Suprapubic skin (tissue), 4 donors: Measurements from ENCODE around the gene UGDH. TPM values are rescaled to one million over a fixed set of nuclear protein-coding genes. Genes with fewer than 3 reads are reported as not detected.
"Not testable (repeated sequence)": the region's sequence is repeated elsewhere in the genome, so short reads cannot be mapped to it uniquely, and the experiment has no call there.

ENCODE experiments used
- DNase-seq, 2 donors: peaks; one replicate each; pipeline ENCODE4 v3.0.0-alpha.2; 2019; ENCODE audit warnings: low spot score in 2 of 2
- H3K27ac ChIP-seq: fragments of 200-600 bp; sonication (generic); one replicate; pipeline ENCODE4 v1.5.1; 2019
- H3K27me3 ChIP-seq: fragments of 200-600 bp; sonication (generic); one replicate; pipeline ENCODE4 v1.5.1; 2019
- H3K36me3 ChIP-seq: fragments of 200-600 bp; sonication (generic); one replicate; pipeline ENCODE4 v1.5.1; 2019
- H3K4me1 ChIP-seq: fragments of 200-600 bp; sonication (generic); one replicate; pipeline ENCODE4 v1.5.1; 2019
- H3K4me3 ChIP-seq: fragments of 200-600 bp; sonication (generic); one replicate; pipeline ENCODE4 v1.5.1; 2019; ENCODE audit warnings: mild to moderate bottlenecking
- H3K9me3 ChIP-seq: fragments of 200-600 bp; sonication (generic); one replicate; pipeline ENCODE4 v1.5.1; 2019
- EP300 ChIP-seq: sonication (generic); formaldehyde crosslinking; IDR thresholded peaks from one replicate; pipeline ENCODE4 v1.6.1; 2017; ENCODE audit warnings: antibody characterized with exemption
- POLR2A ChIP-seq, 2 donors: fragments of 450-650 bp; IDR thresholded peaks; one replicate each; pipeline ENCODE4 v1.6.1; 2017; ENCODE audit warnings: antibody characterized with exemption in 2 of 2, mild to moderate bottlenecking in 2 of 2, moderate library complexity in 2 of 2
- POLR2AphosphoS5 ChIP-seq, 3 donors: sonication (generic); formaldehyde crosslinking; IDR thresholded peaks; one replicate each; pipeline ENCODE4 v1.6.1; 2017; ENCODE audit warnings: antibody characterized with exemption in 3 of 3
- WGBS: methylation state at CpG from one replicate; pipeline ENCODE4 v1.1.5; 2018; 5-methylcytosine and 5-hydroxymethylcytosine counted together
- total RNA-seq, 4 donors: library from RNA; depleted of rRNA; stranded (reverse); fragments of >200 nt; gene quantifications; one replicate each; pipeline ENCODE4 v1.1.0, GENCODE V29; 2016
- TF ChIP-seq, protein P1 (sequence below), 2 donors: fragments of 200-600 bp in 1 of 2; fragments of 450-650 bp in 1 of 2; sonication (generic) in 1 of 2; IDR thresholded peaks; one replicate each; pipeline ENCODE4 v1.5.1; 2016 to 2019; ENCODE audit warnings: antibody characterized with exemption in 2 of 2, mild to moderate bottlenecking in 1 of 2, moderate library complexity in 1 of 2

Gene UGDH
- total RNA-seq, 4 donors from 2014 or later = 20.6 to 28.7 (median 24.3) TPM

DNA sequence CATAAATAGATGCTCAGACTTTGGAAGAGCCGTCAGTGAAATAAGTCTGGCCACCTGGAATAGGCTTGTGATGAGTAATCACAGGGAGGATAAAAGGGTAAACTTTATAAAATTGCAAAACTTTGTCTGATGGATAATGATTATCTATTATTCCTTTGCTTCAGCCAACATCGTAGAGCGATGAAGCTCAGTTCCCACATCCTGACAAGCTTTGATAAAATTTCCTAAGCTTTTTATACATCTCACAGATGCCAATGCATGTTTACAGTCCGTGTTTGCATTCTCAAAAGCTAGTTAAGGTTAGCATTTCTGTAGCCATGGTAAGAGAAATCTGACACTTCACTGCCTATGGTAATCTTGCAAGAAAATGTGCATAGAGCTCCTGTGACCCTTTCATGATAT is 15.4 kb upstream of the UGDH start:
- no peaks in the 10 kb centered on the region for H3K27me3 ChIP-seq
- H3K4me1 ChIP-seq = peaks cover 3% of the 10 kb centered on the region
- DNase-seq = no peak
- no peak overlapping the region for H3K4me3 ChIP-seq
- H3K9me3 ChIP-seq = no peaks in the 10 kb centered on the region
- peaks cover 6% of the 10 kb centered on the region for H3K36me3 ChIP-seq
- H3K27ac ChIP-seq = no peak overlapping the region
- no peak for TF ChIP-seq POLR2A (IDR thresholded peaks at IDR 0.05)
- TF ChIP-seq POLR2AphosphoS5 (IDR thresholded peaks at IDR 0.05) = no peak
- TF ChIP-seq, protein P1, sequence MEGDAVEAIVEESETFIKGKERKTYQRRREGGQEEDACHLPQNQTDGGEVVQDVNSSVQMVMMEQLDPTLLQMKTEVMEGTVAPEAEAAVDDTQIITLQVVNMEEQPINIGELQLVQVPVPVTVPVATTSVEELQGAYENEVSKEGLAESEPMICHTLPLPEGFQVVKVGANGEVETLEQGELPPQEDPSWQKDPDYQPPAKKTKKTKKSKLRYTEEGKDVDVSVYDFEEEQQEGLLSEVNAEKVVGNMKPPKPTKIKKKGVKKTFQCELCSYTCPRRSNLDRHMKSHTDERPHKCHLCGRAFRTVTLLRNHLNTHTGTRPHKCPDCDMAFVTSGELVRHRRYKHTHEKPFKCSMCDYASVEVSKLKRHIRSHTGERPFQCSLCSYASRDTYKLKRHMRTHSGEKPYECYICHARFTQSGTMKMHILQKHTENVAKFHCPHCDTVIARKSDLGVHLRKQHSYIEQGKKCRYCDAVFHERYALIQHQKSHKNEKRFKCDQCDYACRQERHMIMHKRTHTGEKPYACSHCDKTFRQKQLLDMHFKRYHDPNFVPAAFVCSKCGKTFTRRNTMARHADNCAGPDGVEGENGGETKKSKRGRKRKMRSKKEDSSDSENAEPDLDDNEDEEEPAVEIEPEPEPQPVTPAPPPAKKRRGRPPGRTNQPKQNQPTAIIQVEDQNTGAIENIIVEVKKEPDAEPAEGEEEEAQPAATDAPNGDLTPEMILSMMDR (IDR thresholded peaks at IDR 0.05) = no peak
- WGBS = 63% methylated on average over 4 of the region's 4 CpGs

DNA sequence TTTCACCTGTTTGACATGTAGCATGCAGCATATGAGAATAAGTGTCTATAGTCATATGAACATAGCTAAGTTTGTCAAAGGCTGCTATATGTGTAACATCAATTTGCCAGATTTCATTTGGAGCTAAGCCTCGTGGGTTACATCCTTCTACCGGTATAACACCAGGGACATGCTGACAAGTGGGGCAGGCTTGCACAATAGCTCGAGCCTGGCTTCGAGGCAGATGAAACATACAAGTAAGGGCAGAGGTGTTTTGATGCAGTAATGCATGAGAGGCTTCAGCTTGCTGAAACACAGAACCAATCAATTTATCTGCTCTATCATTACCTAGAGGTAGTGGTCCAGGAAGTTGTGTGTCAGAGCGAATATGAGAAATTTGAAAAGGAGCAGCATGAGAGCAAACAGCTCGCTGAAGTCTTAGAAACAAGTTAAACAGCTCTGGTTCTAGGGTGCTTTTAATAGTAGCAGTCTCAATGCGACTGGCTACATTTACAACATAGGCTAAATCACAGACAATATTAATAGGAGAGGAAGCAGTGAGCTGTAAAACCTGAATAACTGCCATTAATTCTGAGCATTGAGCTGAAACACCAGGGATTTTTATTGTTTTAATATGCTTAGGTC is 14.9 kb upstream of the UGDH start:
- TF ChIP-seq EP300 (no peak), POLR2A (IDR thresholded peaks at IDR 0.05) (no peak), POLR2AphosphoS5 (IDR thresholded peaks at IDR 0.05) (no peak)
- TF ChIP-seq, protein P1 (IDR thresholded peaks at IDR 0.05) = no peak
- H3K9me3 ChIP-seq = no peaks in the 10 kb centered on the region
- 35% methylated on average over 7 of the region's 7 CpGs for WGBS
- no peak for DNase-seq
- H3K4me1 ChIP-seq = peaks cover 3% of the 10 kb centered on the region
- no peak overlapping the region for H3K27ac ChIP-seq
- H3K27me3 ChIP-seq = no peaks in the 10 kb centered on the region
- H3K36me3 ChIP-seq = peaks cover 6% of the 10 kb centered on the region
- H3K4me3 ChIP-seq = no peak overlapping the region

DNA sequence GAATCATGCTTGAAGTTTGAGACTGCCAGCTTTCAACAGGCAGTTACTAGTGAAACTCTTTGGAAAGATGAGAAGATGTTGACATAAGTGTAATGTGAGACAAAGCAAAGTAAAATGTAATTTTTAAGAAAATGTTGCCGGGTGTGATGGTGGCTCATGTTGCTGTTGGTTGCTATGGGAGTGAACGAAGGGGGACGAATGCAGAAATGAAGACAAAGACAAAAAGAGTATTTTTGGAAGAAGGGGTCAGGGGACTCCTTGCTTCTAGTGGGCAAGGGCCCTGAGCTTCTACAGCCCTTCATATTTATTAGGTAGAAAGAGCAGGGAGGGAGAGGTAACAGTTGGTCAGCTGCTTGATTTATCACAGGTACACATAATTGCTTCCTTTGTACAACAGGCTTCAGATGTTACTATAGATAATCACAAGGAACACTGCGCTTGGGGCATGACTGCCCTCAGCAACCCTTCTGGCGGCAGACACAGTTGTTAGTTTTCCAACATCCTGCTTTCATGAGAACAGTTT is 11.9 kb upstream of the UGDH start:
- TF ChIP-seq, protein P1 (IDR thresholded peaks at IDR 0.05) = no peak
- TF ChIP-seq POLR2A (IDR thresholded peaks at IDR 0.05) = no peak
- TF ChIP-seq POLR2AphosphoS5 (IDR thresholded peaks at IDR 0.05) = no peak
- no peak for TF ChIP-seq EP300
- H3K4me1 ChIP-seq = peaks cover 3% of the 10 kb centered on the region
- no peaks in the 10 kb centered on the region for H3K9me3 ChIP-seq
- WGBS = 85% methylated on average over 5 of the region's 5 CpGs
- DNase-seq = no peak
- no peak overlapping the region for H3K27ac ChIP-seq
- H3K27me3 ChIP-seq = no peaks in the 10 kb centered on the region
- no peak overlapping the region for H3K4me3 ChIP-seq
- H3K36me3 ChIP-seq = peaks cover 7% of the 10 kb centered on the region

DNA sequence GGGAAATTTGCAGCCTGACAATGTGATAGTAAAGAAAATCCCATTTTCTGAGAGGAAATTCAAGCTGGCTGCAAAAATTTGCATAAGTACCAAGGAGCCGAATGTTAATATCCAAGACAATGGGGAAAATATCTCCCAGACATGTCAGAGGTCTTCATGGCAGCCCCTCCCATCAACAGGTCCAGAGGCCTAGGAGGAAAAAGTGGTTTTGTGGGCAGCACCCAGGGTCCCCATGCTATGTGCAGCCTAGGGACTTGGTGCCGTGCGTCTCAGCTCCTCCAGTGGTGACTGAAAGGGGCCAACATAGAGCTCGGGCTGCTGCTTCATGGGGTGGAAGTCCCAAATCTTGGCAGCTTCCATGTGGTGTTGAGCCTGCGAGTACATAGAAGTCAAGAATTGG is 6.3 kb upstream of the UGDH start:
- no peaks in the 10 kb centered on the region for H3K9me3 ChIP-seq
- DNase-seq = no peak
- WGBS = 98% methylated on average over 5 of the region's 5 CpGs
- TF ChIP-seq EP300 (no peak), POLR2A (IDR thresholded peaks at IDR 0.05) (no peak), POLR2AphosphoS5 (IDR thresholded peaks at IDR 0.05) (no peak)
- TF ChIP-seq, protein P1 (IDR thresholded peaks at IDR 0.05) = no peak
- no peaks in the 10 kb centered on the region for H3K27me3 ChIP-seq
- no peak overlapping the region for H3K27ac ChIP-seq
- H3K36me3 ChIP-seq = peaks cover 11% of the 10 kb centered on the region
- H3K4me3 ChIP-seq = no peak overlapping the region
- peaks cover 6% of the 10 kb centered on the region for H3K4me1 ChIP-seq

DNA sequence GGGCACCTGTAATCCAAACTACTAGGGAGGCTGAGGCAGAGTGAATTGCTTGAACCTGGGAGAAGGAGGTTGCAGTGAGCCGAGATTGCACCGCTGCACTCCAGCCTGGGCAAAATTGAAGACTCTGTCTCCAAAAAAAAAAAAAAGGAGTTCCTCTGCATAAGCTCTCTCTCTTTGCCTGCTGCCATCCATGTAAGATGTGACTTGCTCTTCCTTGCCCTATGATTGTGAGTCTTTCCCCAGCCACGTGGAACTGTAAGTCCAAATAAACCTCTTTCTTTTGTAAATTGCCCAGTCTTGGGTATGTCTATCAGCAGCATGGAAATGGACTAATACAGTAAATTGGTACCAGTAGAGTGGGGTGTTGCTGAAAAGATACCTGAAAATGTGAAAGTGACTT is 5.0 kb upstream of the UGDH start:
- peaks cover 12% of the 10 kb centered on the region for H3K4me1 ChIP-seq
- not testable (repeated sequence) for H3K9me3 ChIP-seq, H3K27me3 ChIP-seq, H3K4me3 ChIP-seq, H3K27ac ChIP-seq, DNase-seq
- peaks cover 11% of the 10 kb centered on the region for H3K36me3 ChIP-seq
- WGBS = 96% methylated on average over 3 of the region's 3 CpGs

DNA sequence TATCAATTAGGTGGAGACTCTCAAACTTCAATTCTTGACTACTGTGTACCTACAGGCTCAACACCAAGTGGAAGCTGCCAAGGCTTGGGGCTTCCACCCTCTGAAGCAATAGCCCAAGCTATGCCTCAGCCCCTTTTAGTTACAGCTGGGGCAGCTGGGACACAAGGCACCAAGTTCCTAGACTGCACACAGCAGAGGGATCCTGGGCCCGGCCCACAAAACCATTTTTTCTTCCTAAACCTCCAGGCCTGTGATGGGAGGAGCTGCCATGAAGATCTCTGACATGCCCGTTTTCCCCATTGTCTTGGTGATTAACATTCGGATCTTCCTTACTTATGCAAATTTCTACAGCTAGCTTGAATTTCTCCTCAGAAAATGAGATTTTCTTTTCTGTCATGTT is 3.4 kb upstream of the UGDH start:
- TF ChIP-seq POLR2AphosphoS5 (IDR thresholded peaks at IDR 0.05) (no peak), EP300 (no peak), POLR2A (IDR thresholded peaks at IDR 0.05) (no peak)
- TF ChIP-seq, protein P1 (IDR thresholded peaks at IDR 0.05) = no peak
- Histone ChIP-seq H3K9me3 (no peaks in the 10 kb centered on the region), H3K27ac (no peak overlapping the region), H3K36me3 (peaks cover 11% of the 10 kb centered on the region), H3K27me3 (no peaks in the 10 kb centered on the region), H3K4me3 (no peak overlapping the region), H3K4me1 (peaks cover 23% of the 10 kb centered on the region)
- WGBS = 77% methylated on average over 3 of the region's 3 CpGs
- no peak for DNase-seq
